Measurements from ENCODE around the gene PGM5. TPM values are rescaled to one million over a fixed set of nuclear protein-coding genes. Genes with fewer than 3 reads are reported as not detected.

PGM5 gene
- total RNA-seq, 1 experiment from 2014 or later = 0.63 TPM

- no peak for DNase-seq (ENCODE audit: low read depth)
These were observed 221.6 kb downstream of the PGM5 start for GRCh38 chr9:68577774-68578591.

Other genes with a start within 250 kb of the PGM5 start
- 29.5 and 67.2 TPM in 2 replicates for gene ZNG1C, start 114.6 kb upstream of the PGM5 start, total RNA-seq (2014; rRNA removed; shearing (Covaris generic))
- gene FOXD4L3, start 53.7 kb upstream of the PGM5 start, total RNA-seq (2014; rRNA removed; shearing (Covaris generic)) = not detected in 2 replicates
- gene TMEM252, start 184.3 kb downstream of the PGM5 start, total RNA-seq (2014; rRNA removed; shearing (Covaris generic)) = not detected in 2 replicates

Measured in HT1080 (cell line).